ENCODE results near the gene RASSF1. TPM values are rescaled to one million over a fixed set of nuclear protein-coding genes. Genes with fewer than 3 reads are reported as not detected.

RASSF1 gene
- total RNA-seq, 1 experiment from 2014 or later: 12.7 TPM

GRCh38 chr3:50355829-50356552 is 15.4 kb upstream of the RASSF1 start:
- no peaks in the 10 kb centered on the region for H3K27me3 ChIP-seq
- no peaks in the 10 kb centered on the region for H3K9me3 ChIP-seq (replicated peaks)
- H3K27ac ChIP-seq: no peak overlapping the region
- no peak for DNase-seq
- H3K4me3 ChIP-seq: no peak overlapping the region
- peaks cover 3% of the 10 kb centered on the region for H3K4me1 ChIP-seq
- peaks cover 11% of the 10 kb centered on the region for H3K36me3 ChIP-seq

GRCh38 chr3:50354850-50355249 is 14.2 kb upstream of the RASSF1 start:
- H3K4me3 ChIP-seq: no peak overlapping the region
- H3K9me3 ChIP-seq (replicated peaks): no peaks in the 10 kb centered on the region
- no peaks in the 10 kb centered on the region for H3K27me3 ChIP-seq
- DNase-seq: no peak
- no peak overlapping the region for H3K27ac ChIP-seq
- H3K4me1 ChIP-seq: peaks cover 3% of the 10 kb centered on the region
- H3K36me3 ChIP-seq: peaks cover 11% of the 10 kb centered on the region

- Histone ChIP-seq H3K27ac (no peak overlapping the region), H3K4me1 (peaks cover 3% of the 10 kb centered on the region), H3K4me3 (no peak overlapping the region), H3K27me3 (no peaks in the 10 kb centered on the region), H3K9me3 (replicated peaks) (no peaks in the 10 kb centered on the region), H3K36me3 (peaks cover 11% of the 10 kb centered on the region)
- DNase-seq: no peak
Measured at GRCh38 chr3:50354186-50354764, 13.6 kb upstream of the RASSF1 start.

GRCh38 chr3:50353245-50354004 is 12.8 kb upstream of the RASSF1 start:
- Histone ChIP-seq H3K36me3 (peaks cover 11% of the 10 kb centered on the region), H3K27ac (no peak overlapping the region), H3K4me3 (no peak overlapping the region), H3K9me3 (replicated peaks) (no peaks in the 10 kb centered on the region), H3K27me3 (no peaks in the 10 kb centered on the region), H3K4me1 (peaks cover 3% of the 10 kb centered on the region)
- no peak for DNase-seq

- Histone ChIP-seq H3K4me3 (no peak overlapping the region), H3K27ac (no peak overlapping the region), H3K4me1 (peaks cover 3% of the 10 kb centered on the region), H3K36me3 (peaks cover 11% of the 10 kb centered on the region), H3K27me3 (no peaks in the 10 kb centered on the region), H3K9me3 (replicated peaks) (no peaks in the 10 kb centered on the region)
- no peak for DNase-seq
Measured at GRCh38 chr3:50352781-50353180, 12.1 kb upstream of the RASSF1 start.

- Histone ChIP-seq H3K27ac (no peak overlapping the region), H3K9me3 (replicated peaks) (no peaks in the 10 kb centered on the region), H3K36me3 (peaks cover 8% of the 10 kb centered on the region; the same call in 1 of the 2 replicates), H3K4me1 (no peaks in the 10 kb centered on the region), H3K4me3 (peak overlapping the region; percentile 75), H3K27me3 (no peaks in the 10 kb centered on the region)
- no peak for DNase-seq
Measured at GRCh38 chr3:50351323-50351697, 10.7 kb upstream of the RASSF1 start.

- H3K36me3 ChIP-seq: peaks cover 8% of the 10 kb centered on the region; the same call in 1 of the 2 replicates
- no peaks in the 10 kb centered on the region for H3K27me3 ChIP-seq
Measured at GRCh38 chr3:50350527-50351322, 10.1 kb upstream of the RASSF1 start, which contains the start of the genes CYB561D2 and NPRL2. Gene CYB561D2, plus strand, starts transcription at chr3:50350862. Its CDS starts 572 bp downstream, at chr3:50351434. Gene NPRL2, minus strand, starts transcription at chr3:50350775. Its CDS starts 123 bp downstream, at chr3:50350652.

GRCh38 chr3:50350213-50350526 is 9.5 kb upstream of the RASSF1 start:
- Histone ChIP-seq H3K27ac (peak overlapping the region; percentile 64), H3K4me1 (no peaks in the 10 kb centered on the region), H3K27me3 (no peaks in the 10 kb centered on the region), H3K4me3 (peak overlapping the region; percentile 75), H3K9me3 (replicated peaks) (no peaks in the 10 kb centered on the region), H3K36me3 (peaks cover 8% of the 10 kb centered on the region; the same call in 1 of the 2 replicates)
- no peak for DNase-seq

More at GRCh38 chr3:50350527-50351322, 10.1 kb upstream of the RASSF1 start, which contains the start of the genes CYB561D2 and NPRL2:
- Histone ChIP-seq H3K27ac (peak within 1 kb of the TSS; percentile 64), H3K4me3 (peak within 1 kb of the TSS; percentile 75), H3K4me1 (no peaks in the 10 kb centered on the region), H3K9me3 (replicated peaks) (no peaks in the 10 kb centered on the region)
- DNase-seq: peak; percentile 95 to 96

- Histone ChIP-seq H3K27me3 (no peaks in the 10 kb centered on the region), H3K36me3 (no peaks in the 10 kb centered on the region), H3K4me1 (no peaks in the 10 kb centered on the region), H3K9me3 (replicated peaks) (no peaks in the 10 kb centered on the region), H3K4me3 (no peak overlapping the region), H3K27ac (no peak overlapping the region)
- peak; percentile 63 to 78 for DNase-seq
Measured at GRCh38 chr3:50347187-50347813, 6.7 kb upstream of the RASSF1 start.

- peak; percentile 30 to 37 for DNase-seq
- Histone ChIP-seq H3K4me1 (no peaks in the 10 kb centered on the region), H3K27ac (no peak within 1 kb of the TSS), H3K27me3 (no peaks in the 10 kb centered on the region), H3K4me3 (peak within 1 kb of the TSS; percentile 23; the same call in 1 of the 2 replicates), H3K9me3 (replicated peaks) (no peaks in the 10 kb centered on the region), H3K36me3 (no peaks in the 10 kb centered on the region)
Measured at GRCh38 chr3:50345586-50346234, 5.1 kb upstream of the RASSF1 start, which contains the start of gene ZMYND10. Gene ZMYND10, minus strand, starts transcription at chr3:50345732. Its CDS starts 153 bp downstream, at chr3:50345579.

GRCh38 chr3:50345008-50345407 is 4.4 kb upstream of the RASSF1 start:
- no peak for DNase-seq
- no peak overlapping the region for H3K4me3 ChIP-seq
- no peaks in the 10 kb centered on the region for H3K4me1 ChIP-seq
- H3K36me3 ChIP-seq: no peaks in the 10 kb centered on the region
- no peak overlapping the region for H3K27ac ChIP-seq
- no peaks in the 10 kb centered on the region for H3K9me3 ChIP-seq (replicated peaks)
- no peaks in the 10 kb centered on the region for H3K27me3 ChIP-seq

- H3K27me3 ChIP-seq: no peaks in the 10 kb centered on the region
- H3K4me3 ChIP-seq: no peak overlapping the region
- DNase-seq: no peak
- H3K9me3 ChIP-seq (replicated peaks): no peaks in the 10 kb centered on the region
- H3K27ac ChIP-seq: no peak overlapping the region
- no peaks in the 10 kb centered on the region for H3K4me1 ChIP-seq
- H3K36me3 ChIP-seq: no peaks in the 10 kb centered on the region
Measured at GRCh38 chr3:50342813-50343633, 2.4 kb upstream of the RASSF1 start.

Measured in SJCRH30 (cell line).